Immature natural killer cell (primary cell): Measurements from ENCODE around the gene SLC17A7. TPM values are rescaled to one million over a fixed set of nuclear protein-coding genes. Genes with fewer than 3 reads are reported as not detected.
"Not testable (repeated sequence)": the region's sequence is repeated elsewhere in the genome, so short reads cannot be mapped to it uniquely, and the experiment has no call there.

Source experiments
- DNase-seq, 3 donors: peaks; one replicate each; pipeline ENCODE4 v3.0.0; 2022; ENCODE audit warnings: mixed read lengths in 1 of 3
- H3K27ac Mint-ChIP-seq, 6 donors: one replicate each; pipeline ENCODE4 v1.8.0; 2020; ENCODE audit warnings: mixed read lengths in 6 of 6, mild to moderate bottlenecking in 5 of 6, inconsistent platforms in 4 of 6, moderate library complexity in 3 of 6
- H3K27me3 Mint-ChIP-seq, 3 donors: one replicate each; pipeline ENCODE4 v1.8.0; 2020 to 2021; ENCODE audit warnings: low read depth in 3 of 3, mild to moderate bottlenecking in 3 of 3, mixed read lengths in 3 of 3, moderate library complexity in 3 of 3, inconsistent platforms in 1 of 3
- H3K36me3 Mint-ChIP-seq, 3 donors: one replicate each; pipeline ENCODE4 v1.8.0; 2020; ENCODE audit warnings: mixed read lengths in 3 of 3, inconsistent platforms in 2 of 3, mild to moderate bottlenecking in 2 of 3
- H3K4me1 Mint-ChIP-seq, 2 donors: one replicate each; pipeline ENCODE4 v1.8.0; 2020; ENCODE audit warnings: inconsistent platforms in 2 of 2, mild to moderate bottlenecking in 2 of 2, mixed read lengths in 2 of 2, moderate library complexity in 1 of 2
- H3K4me3 Mint-ChIP-seq, 5 donors: one replicate each; pipeline ENCODE4 v1.8.0; 2020; ENCODE audit warnings: mild to moderate bottlenecking in 5 of 5, mixed read lengths in 5 of 5, inconsistent platforms in 3 of 5, moderate library complexity in 3 of 5
- H3K9me3 Mint-ChIP-seq, 6 donors: one replicate each; pipeline ENCODE4 v1.8.0; 2020; ENCODE audit warnings: mild to moderate bottlenecking in 6 of 6, mixed read lengths in 6 of 6, inconsistent platforms in 4 of 6, moderate library complexity in 3 of 6
- polyA plus RNA-seq, 3 donors: library from polyadenylated mRNA; unstranded; fragments of 300-500 nt; fragmentation: Illumina TruSeq; gene quantifications; one replicate each; pipeline ENCODE4 v1.2.3, GENCODE V29; 2021

SLC17A7 gene
- polyA plus RNA-seq, 3 donors from 2014 or later, result not detected

DNA sequence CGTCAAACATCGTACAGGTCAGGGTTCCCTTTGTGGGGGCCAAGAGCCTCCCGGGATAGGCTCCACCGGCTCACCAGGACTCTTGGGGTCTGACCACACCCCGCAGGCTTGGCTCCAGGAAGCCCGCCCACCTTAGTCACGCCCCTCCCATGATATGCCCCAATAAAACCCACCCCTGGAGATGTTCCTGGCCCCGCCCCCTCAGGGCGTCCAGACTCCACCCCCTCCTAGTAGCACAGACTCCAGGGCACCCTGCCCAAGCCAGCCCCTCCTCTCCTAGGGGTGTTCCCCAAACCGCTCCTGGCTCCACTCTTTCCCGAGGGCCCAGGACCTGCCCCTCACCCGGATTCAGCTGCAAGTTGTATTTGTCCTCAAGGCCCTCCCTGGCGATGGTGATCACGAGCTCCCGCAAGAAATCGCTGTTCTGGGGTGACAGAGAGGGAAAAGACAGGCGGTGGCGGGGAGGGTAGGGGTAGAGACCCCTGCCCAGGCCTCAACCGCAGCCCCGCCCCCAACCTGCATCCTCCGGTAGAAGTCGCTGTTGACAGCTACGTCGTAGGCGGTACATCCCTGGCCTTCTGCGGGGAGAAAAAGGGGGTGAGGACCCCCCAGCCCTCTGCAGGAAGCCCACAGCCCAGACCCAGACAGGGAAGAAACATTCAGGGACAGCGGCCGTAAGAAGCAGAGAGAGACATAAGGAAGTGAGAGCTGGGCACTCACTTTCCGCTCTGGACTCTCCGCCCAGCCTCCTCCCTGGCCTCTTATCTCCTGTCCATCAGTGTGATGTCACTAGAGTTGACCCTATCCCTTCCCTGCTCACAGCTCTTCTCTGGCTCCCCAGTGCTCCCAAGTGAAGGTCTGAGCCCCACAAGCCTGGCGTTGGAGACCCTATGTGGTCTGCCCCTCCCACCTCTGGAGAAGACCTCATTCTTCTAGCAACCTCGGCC is 6.4 kb upstream of the SLC17A7 start:
- Mint-ChIP-seq H3K36me3 (peaks cover 8 to 20% (median 16%) of the 10 kb centered on the region in 3 donors), H3K27me3 (peaks cover 2 to 14% (median 14%) of the 10 kb centered on the region in 3 donors), H3K4me1 (peaks cover 39% of the 10 kb centered on the region in 2 donors), H3K27ac (peak overlapping the region in 4 of 6 donors; percentile 16 to 72 (median 42)), H3K4me3 (peak overlapping the region in 1 of 5 donors; percentile 30), H3K9me3 (no peaks in the 10 kb centered on the region)
- no peak for DNase-seq

- H3K4me1 Mint-ChIP-seq, result peaks cover 36 to 41% of the 10 kb centered on the region in 2 donors
- H3K9me3 Mint-ChIP-seq, result no peaks in the 10 kb centered on the region
- no peak for DNase-seq
- peaks cover 5 to 16% (median 12%) of the 10 kb centered on the region in 3 donors for H3K36me3 Mint-ChIP-seq
- H3K27me3 Mint-ChIP-seq, result peaks cover 6 to 13% (median 11%) of the 10 kb centered on the region in 3 donors
- H3K4me3 Mint-ChIP-seq, result no peak overlapping the region
- peak overlapping the region in 2 of 6 donors; percentile 20 to 68 for H3K27ac Mint-ChIP-seq
Observed at GRCh38 chr19:49445997-49446396, 4.7 kb upstream of the SLC17A7 start.

- Mint-ChIP-seq H3K36me3 (peaks cover 8 to 13% (median 8%) of the 10 kb centered on the region in 3 donors), H3K27me3 (peaks cover 20 to 23% (median 23%) of the 10 kb centered on the region in 3 donors), H3K4me1 (peaks cover 30 to 41% of the 10 kb centered on the region in 2 donors), H3K27ac (peak overlapping the region in 5 of 6 donors; percentile 85 to 92 (median 88)), H3K4me3 (peak overlapping the region; percentile 79 to 85 (median 84))
- DNase-seq, H3K9me3 Mint-ChIP-seq: not testable (repeated sequence)
Observed at GRCh38 chr19:49444100-49444700, 2.9 kb upstream of the SLC17A7 start.

DNA sequence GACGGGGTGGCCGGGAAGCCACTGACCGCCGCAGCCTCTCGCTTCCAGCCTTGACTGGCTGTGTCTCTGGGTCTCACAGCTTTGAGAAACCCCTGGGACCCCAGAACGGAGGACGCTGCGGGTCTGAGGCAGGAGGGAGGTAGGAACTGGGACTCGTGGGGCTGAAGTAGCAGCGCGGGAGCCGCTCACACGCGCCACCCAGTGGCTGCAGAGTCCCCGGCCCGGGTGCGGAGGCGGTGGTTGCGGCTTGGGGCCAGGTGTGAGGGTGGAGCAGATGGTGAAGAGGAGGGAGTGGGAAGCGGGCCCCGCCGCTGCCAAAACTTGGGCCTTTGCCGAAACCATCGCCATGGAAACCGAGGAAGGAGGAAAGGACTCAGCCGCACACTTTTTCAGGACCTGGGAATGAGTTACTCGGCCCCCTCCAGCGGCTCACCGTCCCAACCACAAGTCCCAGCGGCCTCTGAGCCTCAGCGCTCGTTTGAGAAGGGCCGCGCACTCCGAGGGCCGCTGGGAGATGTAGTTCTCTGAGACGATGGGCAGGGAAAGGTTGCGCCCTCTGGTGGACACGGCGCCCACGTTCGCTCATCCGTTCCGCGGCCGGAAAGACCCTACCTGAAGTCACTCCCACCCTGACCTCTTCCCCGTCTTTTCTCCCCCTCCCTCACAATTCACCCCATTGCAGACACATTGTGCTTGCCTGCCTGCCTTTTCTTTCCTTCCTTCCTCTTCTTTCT is 2.2 kb upstream of the SLC17A7 start:
- Mint-ChIP-seq H3K27ac (peak overlapping the region; percentile 69 to 92 (median 87)), H3K27me3 (peaks cover 23 to 28% (median 24%) of the 10 kb centered on the region in 3 donors), H3K4me1 (peaks cover 30 to 38% of the 10 kb centered on the region in 2 donors), H3K36me3 (peaks cover 5 to 10% (median 5%) of the 10 kb centered on the region in 3 donors), H3K4me3 (peak overlapping the region; percentile 79 to 85 (median 84)), H3K9me3 (peaks cover 0 to 3% (median 0%) of the 10 kb centered on the region in 6 donors)
- peak; percentile 92 to 93 (median 92) for DNase-seq

DNA sequence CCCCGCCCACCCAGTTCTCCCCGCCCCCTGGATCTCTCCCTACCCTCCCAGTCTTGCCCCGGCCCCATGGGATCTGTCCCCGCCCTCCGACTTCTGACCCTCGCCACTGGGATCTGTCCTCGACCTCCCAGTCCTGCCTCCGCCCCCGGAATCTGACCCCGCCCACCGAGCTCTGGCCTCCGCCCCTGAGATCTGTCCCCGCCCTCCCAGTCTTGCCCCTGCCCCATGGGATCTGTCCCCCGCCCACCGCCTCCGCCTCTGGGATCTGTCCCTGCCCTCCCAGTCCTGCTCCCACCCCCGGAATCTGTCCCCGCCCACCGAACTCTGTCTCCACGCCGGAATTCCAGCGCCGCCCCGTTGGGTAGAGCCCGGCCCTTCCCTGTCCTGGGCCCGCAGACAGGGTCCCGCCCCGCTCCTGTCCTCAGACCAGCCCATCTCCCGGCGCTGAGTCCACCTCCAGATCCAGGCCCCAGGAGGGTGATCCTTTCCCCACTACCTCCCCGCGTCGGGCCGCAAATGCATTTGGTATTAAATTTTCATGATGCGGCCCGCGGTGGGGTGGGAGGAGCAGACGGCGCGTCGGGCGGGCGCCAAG is 1.5 kb upstream of the SLC17A7 start:
- Mint-ChIP-seq H3K4me1 (peaks cover 30 to 34% of the 10 kb centered on the region in 2 donors), H3K36me3 (peaks cover 0 to 5% (median 3%) of the 10 kb centered on the region in 3 donors), H3K4me3 (peak overlapping the region; percentile 79 to 85 (median 84)), H3K27me3 (peaks cover 27 to 33% (median 28%) of the 10 kb centered on the region in 3 donors), H3K27ac (peak overlapping the region in 3 of 6 donors; percentile 51 to 88 (median 88)), H3K9me3 (peaks cover 0 to 3% (median 0%) of the 10 kb centered on the region in 6 donors)
- no peak for DNase-seq

DNA sequence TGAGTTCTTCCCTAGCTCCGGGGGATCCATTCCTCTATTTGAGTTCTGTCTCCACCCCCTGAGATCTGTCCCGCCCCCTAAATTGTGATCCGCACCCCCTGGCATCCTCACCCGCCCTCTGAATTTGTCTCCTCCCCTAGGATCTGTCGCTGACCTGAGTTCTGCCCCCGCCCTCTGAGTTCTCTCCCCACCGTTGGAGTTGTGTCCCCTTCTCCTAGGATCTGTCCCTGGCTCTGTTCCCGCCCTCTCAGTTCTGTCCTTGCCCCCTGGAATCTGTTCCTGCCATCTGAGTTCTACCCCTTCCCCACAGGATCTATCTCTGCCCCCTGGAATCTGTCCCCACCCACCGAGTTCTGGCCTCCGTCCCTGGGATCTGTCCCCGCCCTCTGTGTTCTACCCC is 1.0 kb upstream of the SLC17A7 start:
- Mint-ChIP-seq H3K27ac (peak overlapping the region in 3 of 6 donors; percentile 51 to 88 (median 53)), H3K4me1 (peaks cover 30 to 34% of the 10 kb centered on the region in 2 donors), H3K27me3 (peaks cover 28 to 38% (median 32%) of the 10 kb centered on the region in 3 donors), H3K36me3 (peaks cover 0 to 5% (median 3%) of the 10 kb centered on the region in 3 donors), H3K4me3 (peak overlapping the region; percentile 79 to 85 (median 84)), H3K9me3 (peaks cover 0 to 3% (median 0%) of the 10 kb centered on the region in 6 donors)
- DNase-seq, result no peak

DNA sequence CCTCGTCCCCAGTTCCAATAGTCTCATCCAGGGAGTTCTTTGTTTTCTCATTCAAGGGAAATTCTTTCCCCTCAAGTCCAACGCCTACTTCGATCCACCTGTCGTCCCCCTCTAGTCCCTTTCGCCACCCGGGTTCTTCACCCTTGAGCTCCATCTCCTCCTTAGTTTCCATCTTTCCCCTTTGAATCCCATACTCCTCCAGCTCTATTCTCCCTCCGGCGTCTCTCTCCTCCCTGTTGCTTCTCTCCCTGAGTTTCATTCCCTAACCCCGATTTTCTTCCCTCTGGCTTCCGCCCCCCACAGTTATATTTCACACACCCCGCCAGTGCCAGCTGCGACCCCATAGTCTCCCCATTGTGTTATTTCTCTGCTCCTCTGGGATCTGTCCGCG is 628 bp upstream of the SLC17A7 start:
- Mint-ChIP-seq H3K4me3 (peak overlapping the region; percentile 79 to 85 (median 84)), H3K9me3 (peaks cover 0 to 3% (median 0%) of the 10 kb centered on the region in 6 donors), H3K27me3 (peaks cover 31 to 40% (median 32%) of the 10 kb centered on the region in 3 donors), H3K4me1 (peaks cover 30 to 34% of the 10 kb centered on the region in 2 donors), H3K27ac (peak overlapping the region in 2 of 6 donors; percentile 51 to 88), H3K36me3 (peaks cover 0 to 5% (median 3%) of the 10 kb centered on the region in 3 donors)
- DNase-seq, result no peak

GRCh38 chr19:49440439-49441209 is 703 bp downstream of the SLC17A7 start:
- Mint-ChIP-seq H3K36me3 (peaks cover 0 to 5% (median 3%) of the 10 kb centered on the region in 3 donors), H3K4me3 (peak overlapping the region; percentile 30 to 72 (median 61)), H3K9me3 (peaks cover 0 to 3% (median 0%) of the 10 kb centered on the region in 6 donors), H3K27ac (peak overlapping the region in 3 of 6 donors; percentile 23 to 80 (median 47)), H3K4me1 (peaks cover 36 to 41% of the 10 kb centered on the region in 2 donors), H3K27me3 (peaks cover 35 to 45% (median 36%) of the 10 kb centered on the region in 3 donors)
- no peak for DNase-seq

DNA sequence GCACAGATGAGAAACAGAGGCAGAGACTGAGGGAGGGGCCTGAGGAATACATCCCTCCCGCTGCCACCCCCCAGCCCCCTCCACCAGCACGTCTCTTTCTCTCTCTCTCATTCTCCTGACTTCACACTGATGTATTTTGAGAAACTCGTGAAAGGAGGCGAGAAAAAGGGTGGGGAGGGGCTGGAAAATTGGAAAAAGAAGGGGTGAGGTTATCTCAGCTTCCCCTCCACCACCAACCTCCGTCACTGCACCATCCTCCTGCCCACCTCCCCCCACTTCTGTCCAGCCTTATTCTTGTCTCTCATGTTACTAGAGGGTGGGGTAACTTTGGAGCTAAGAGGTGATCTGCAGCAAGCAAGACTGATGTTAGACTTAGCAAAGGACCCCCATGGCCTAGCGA is 1.5 kb downstream of the SLC17A7 start:
- no peak overlapping the region for H3K27ac Mint-ChIP-seq
- H3K36me3 Mint-ChIP-seq, result peaks cover 0 to 5% (median 3%) of the 10 kb centered on the region in 3 donors
- DNase-seq, result no peak
- H3K9me3 Mint-ChIP-seq, result peaks cover 0 to 3% (median 0%) of the 10 kb centered on the region in 6 donors
- H3K4me3 Mint-ChIP-seq, result no peak overlapping the region
- peaks cover 38 to 49% (median 42%) of the 10 kb centered on the region in 3 donors for H3K27me3 Mint-ChIP-seq
- H3K4me1 Mint-ChIP-seq, result peaks cover 36 to 41% of the 10 kb centered on the region in 2 donors

DNA sequence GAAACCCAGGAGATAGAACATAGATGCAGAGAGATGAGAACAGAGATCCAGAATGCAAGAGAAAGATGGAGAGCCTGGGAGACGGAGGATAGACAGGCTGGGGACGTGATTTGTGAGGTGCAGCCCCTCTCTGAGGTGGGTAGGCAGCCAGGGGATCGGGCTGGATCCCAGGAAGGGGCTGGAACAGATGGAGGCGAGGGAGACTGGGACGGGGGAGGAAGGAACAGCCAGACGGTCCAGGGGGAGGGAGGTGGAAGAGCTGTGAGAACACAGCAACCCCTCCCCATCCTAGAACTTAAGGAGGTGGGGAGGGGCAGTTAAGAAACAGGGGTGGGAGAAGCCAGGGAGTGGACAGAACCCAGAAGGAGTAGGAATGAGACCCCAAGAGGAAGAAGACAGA is 3.1 kb downstream of the SLC17A7 start:
- peaks cover 39 to 54% (median 42%) of the 10 kb centered on the region in 3 donors for H3K27me3 Mint-ChIP-seq
- no peak for DNase-seq
- H3K27ac Mint-ChIP-seq, result peak overlapping the region in 1 of 6 donors; percentile 5
- peaks cover 29 to 35% of the 10 kb centered on the region in 2 donors for H3K4me1 Mint-ChIP-seq
- no peak overlapping the region for H3K4me3 Mint-ChIP-seq
- H3K9me3 Mint-ChIP-seq, result peaks cover 0 to 3% (median 0%) of the 10 kb centered on the region in 6 donors
- peaks cover 0 to 5% (median 3%) of the 10 kb centered on the region in 3 donors for H3K36me3 Mint-ChIP-seq

DNA sequence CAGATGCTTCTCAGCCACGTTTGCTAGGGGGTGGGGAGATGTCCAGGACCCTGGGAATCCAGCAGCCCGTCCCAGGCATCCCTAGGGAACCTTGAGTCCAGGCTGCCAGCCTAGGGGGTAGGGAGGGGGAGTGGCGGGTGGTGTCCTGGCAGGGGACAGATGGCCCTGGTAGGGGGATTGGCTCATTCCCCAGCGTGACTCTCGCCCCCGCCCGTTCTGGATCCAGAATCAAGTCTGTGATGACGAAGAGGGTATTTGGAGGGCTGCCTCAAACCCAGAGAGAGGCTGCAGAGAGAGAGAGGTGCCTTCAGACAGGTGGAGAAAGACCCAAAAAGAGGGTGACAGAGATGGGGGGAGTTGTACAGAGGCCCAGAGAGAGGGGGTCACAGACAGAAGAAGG is 4.1 kb downstream of the SLC17A7 start:
- Mint-ChIP-seq H3K4me1 (peaks cover 27 to 30% of the 10 kb centered on the region in 2 donors), H3K9me3 (peaks cover 0 to 3% (median 0%) of the 10 kb centered on the region in 6 donors), H3K27me3 (peaks cover 43 to 56% (median 47%) of the 10 kb centered on the region in 3 donors), H3K36me3 (peaks cover 0 to 5% (median 3%) of the 10 kb centered on the region in 3 donors), H3K4me3 (no peak overlapping the region), H3K27ac (no peak overlapping the region)
- no peak for DNase-seq
